OCI-LY1 (cell line): ENCODE measurements around the gene THOC5.

Experiments
- CTCF ChIP-seq: fragments of 200-600 bp; sonication (generic), shearing (Covaris generic); IDR thresholded peaks from 2 replicates; pipeline ENCODE4 v1.5.1; 2017; ENCODE audit warnings: mild to moderate bottlenecking, antibody characterized with exemption, low read length, moderate library complexity, mixed read lengths
- EZH2 ChIP-seq: fragments of 200-600 bp; sonication (generic), shearing (Covaris generic); IDR thresholded peaks from 2 replicates; pipeline ENCODE4 v1.8.0; 2017; ENCODE audit warnings: borderline replicate concordance, mixed run types, mild to moderate bottlenecking, antibody characterized with exemption, low read length, moderate library complexity, mixed read lengths

GRCh38 chr22:29581799-29582198 lies 28.2 kb upstream of the THOC5 start:
- TF ChIP-seq EZH2 (no peak), CTCF (no peak)
